ENCODE results near the gene SLC34A3. TPM values are rescaled to one million over a fixed set of nuclear protein-coding genes. Genes with fewer than 3 reads are reported as not detected.

Gene SLC34A3
- total RNA-seq = not detected in 2 replicates

DNA sequence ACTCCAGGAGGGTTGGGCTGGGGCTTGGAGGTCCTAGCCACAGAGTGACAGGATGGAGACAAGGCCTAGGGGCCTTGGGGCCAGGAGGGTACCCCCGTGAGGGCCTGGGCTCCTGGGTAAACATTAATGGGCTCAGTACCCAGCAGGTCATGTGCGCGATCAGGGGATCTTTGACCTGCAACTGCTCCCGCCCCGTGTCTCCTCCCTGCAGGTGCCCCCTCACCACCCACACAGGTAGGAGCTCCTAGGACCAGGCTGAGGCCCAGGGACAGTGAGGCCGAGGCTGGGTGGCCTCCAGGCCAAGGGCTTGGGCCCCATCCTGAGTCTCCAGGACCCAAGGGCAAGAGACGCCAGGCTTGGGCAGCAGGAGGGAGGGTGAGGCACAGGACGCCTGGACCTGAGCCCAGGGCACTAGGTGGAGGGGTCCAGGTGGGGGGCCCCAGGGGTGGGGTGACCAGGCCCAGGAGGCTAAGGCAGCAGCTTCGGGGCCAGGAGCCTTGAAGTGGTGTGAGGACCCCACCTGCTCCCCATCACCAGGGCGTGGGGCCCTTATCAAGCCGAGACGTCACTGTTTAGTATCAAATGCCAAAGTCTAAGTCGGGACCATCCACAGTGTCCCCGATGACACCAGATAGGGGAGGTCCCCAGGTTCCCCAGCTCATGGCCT, at the start of gene SLC34A3:
Gene SLC34A3, plus strand, starts transcription at position 197 of the 667 bp plus-strand sequence. CDS start 802 bp downstream, outside the sequence.

DNA sequence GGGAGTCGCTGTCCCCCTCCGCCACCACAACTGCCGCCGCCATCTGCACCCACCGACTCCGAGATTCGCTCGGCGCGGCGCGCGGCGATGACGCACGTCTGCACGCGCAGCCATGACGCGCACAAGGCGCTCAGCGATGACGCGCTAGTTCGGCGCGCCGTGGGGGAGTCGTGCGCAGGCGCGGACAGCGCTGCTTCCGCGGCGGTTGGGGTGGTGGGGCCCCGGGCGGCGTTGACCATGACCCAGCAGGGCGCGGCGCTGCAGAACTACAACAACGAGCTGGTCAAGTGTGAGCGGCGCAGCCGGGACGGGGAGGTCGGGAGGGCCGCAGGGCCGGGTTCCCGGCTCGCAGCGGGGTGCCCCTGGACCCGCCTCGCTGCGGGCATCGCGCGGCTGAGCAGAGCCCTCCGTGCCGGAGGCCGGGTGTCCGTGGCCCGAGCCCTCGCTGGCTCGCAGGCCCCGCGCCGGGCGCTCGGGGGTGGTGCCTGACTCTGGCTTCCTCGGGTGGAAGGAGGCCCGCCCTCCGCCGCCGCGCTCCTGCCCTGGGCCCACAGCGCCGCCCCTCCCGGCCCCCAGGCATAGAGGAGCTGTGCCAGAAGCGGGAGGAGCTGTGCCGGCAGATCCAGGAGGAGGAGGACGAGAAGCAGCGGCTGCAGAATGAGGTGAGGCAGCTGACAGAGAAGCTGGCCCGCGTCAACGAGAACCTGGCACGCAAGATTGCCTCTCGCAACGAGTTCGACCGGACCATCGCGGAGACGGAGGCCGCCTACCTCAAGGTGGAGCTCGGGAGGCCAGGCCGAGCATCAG, 42.0 kb upstream of the SLC34A3 start, which contains the start of the genes ANAPC2 and SSNA1:
Gene ANAPC2, minus strand, starts transcription at position 71 of the 807 bp plus-strand sequence. Its CDS starts 28 bp downstream, at position 43.
Gene SSNA1, plus strand, starts transcription at position 187 of the 807 bp plus-strand sequence. Its CDS starts 51 bp downstream, at position 238.

GRCh38 chr9:137200311-137201204, 30.1 kb upstream of the SLC34A3 start, which contains the start of gene TPRN:
Gene TPRN (minus strand): TSS chr9:137200741. CDS start chr9:137200711, 30 bp downstream.

DNA sequence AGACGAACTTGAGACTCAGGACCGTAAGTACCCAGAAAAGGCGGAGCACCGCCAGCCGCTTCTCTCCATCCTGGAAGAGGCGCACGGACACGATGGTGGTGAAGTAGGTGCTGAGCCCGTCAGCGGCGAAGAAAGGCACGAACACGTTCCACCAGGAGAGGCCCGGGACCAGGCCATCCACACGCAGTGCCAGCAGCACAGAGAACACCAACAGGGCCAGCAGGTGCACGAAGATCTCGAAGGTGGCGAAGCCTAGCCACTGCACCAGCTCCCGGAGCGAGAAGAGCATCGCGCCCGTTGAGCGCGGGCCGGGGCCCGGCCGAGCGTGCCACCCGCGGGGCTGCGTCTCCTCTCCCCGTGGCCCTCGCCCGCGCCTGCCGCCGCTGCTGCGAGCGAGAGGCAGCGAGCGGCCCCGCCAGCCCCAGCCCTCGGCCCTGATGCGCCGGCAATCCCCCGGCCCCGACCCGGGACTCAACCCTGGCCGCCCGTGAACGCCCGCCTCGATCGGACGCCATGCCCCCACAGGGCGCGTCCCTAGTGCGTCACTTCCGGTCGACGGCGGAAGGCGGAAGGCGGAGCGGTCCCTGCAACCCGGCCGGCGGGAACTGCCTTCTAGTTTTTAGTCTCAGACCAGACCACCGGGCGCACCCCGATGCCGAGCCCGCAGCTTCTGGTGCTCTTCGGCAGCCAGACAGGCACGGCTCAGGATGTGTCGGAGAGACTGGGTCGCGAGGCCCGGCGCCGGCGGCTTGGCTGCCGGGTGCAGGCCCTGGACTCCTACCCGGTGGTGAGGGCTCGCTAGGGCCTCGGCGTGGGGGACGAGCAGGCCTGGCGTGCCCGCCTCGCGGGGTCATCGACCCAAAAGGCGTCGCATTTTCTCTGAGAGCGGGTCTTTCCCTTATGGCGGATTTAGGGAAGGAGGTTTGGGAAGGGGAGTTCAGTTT, 25.3 kb upstream of the SLC34A3 start, which contains the start of the genes NDOR1 and TMEM203:
Gene NDOR1, plus strand, starts transcription at position 575 of the 944 bp plus-strand sequence. Its CDS starts 78 bp downstream, at position 653.
Gene TMEM203, minus strand, starts transcription at position 523 of the 944 bp plus-strand sequence. Its CDS starts 234 bp downstream, at position 289.

GRCh38 chr9:137222190-137223077, 8.3 kb upstream of the SLC34A3 start, which contains the start of gene RNF208:
Gene RNF208 (minus strand): TSS chr9:137222240. CDS start chr9:137221212, 1,028 bp downstream.

DNA sequence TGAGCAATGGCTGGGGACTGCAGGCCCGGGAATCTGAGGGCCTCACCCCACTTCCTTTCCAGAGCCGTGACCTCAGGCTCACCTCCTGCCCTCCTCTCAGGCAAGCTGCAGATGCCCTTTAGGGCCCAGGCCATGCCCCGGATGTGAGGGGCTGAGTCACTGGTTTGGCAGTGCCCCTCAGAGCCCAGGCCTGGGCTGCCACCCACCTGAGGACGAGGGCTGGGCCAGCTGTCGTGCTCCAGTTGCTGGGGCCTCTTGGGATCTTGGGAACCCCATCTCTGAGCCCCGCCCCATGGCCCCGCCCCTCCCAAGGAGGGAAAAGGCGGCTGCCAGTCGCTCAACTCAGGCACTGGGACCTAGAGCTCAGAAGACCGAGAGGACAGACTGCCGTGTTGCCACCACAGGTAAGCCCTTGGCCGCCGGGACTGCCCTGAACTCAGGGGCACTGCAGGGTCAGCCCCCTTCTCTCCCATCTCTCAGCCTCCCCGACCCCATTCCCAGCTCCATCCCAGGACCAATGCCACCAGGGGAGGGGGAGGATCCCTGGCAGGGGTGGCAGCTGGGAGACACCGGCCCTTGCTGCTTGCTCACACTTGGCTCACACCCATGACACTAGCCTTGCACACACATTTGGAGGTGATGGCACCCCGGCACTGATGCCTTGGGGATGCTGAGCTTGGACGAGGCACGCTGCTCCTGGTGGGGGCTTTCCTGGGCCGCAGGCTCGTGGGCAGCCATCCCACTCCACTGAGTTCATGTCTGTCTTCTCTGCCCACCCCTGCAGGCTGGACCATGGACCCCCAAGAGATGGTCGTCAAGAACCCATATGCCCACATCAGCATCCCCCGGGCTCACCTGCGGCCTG, 5.6 kb upstream of the SLC34A3 start, which contains the start of gene CYSRT1:
Gene CYSRT1, plus strand, starts transcription at position 345 of the 865 bp plus-strand sequence. Its CDS starts 448 bp downstream, at position 793.

DNA sequence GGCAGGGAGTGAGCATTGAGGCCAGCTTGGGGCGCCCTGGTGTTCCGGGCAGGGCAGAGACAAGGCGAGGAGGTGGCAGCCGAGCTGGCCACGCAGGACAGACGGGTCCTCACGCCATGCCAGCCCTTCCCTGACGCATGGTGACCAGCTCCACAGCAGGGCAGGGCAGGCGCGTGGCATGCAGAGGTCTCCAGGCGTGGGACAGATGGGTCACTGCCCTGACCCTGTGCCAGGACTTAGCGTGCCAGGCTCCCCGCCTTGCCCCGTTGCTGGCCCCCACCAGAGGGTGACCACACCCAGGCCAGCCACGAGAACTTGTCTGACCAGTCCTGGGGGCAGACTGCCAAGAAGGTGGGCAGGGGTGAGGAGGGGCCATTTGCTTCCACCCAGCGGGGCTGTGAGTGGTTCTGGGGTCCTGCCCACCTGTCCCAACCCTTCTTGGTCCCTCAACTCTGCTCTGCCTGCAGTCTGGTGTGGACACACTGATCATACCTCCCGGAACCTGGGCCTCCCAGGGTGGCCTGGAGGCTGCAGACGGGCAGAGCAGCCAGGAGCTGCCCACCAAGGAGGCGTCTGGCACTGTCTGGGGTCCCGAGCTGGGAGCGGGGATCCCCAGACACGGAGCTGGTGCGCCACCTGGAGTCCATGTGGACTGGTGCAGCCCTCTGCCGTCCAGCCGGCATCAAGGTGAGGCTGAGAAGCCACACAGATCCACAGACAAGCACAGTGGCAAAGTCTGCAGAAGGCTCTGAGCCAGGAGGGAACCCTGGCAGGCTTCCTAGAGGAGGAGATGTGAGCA, 3.4 kb upstream of the SLC34A3 start, which contains the start of gene RNF224:
Gene RNF224, plus strand, starts transcription at position 449 of the 799 bp plus-strand sequence. CDS start 834 bp downstream, outside the sequence.

GRCh38 chr9:137240841-137241489, 10.3 kb downstream of the SLC34A3 start, which contains the start of gene TUBB4B:
Gene TUBB4B (plus strand): TSS chr9:137241287. CDS start chr9:137241361, 74 bp downstream.

GRCh38 chr9:137251194-137251461, 20.4 kb downstream of the SLC34A3 start, which contains the start of gene STPG3:
Gene STPG3 (plus strand): TSS chr9:137251286. CDS start chr9:137251287, 1 bp downstream.

GRCh38 chr9:137254624-137255447, 24.1 kb downstream of the SLC34A3 start, which contains the start of gene NELFB:
Gene NELFB (plus strand): TSS chr9:137255327.

DNA sequence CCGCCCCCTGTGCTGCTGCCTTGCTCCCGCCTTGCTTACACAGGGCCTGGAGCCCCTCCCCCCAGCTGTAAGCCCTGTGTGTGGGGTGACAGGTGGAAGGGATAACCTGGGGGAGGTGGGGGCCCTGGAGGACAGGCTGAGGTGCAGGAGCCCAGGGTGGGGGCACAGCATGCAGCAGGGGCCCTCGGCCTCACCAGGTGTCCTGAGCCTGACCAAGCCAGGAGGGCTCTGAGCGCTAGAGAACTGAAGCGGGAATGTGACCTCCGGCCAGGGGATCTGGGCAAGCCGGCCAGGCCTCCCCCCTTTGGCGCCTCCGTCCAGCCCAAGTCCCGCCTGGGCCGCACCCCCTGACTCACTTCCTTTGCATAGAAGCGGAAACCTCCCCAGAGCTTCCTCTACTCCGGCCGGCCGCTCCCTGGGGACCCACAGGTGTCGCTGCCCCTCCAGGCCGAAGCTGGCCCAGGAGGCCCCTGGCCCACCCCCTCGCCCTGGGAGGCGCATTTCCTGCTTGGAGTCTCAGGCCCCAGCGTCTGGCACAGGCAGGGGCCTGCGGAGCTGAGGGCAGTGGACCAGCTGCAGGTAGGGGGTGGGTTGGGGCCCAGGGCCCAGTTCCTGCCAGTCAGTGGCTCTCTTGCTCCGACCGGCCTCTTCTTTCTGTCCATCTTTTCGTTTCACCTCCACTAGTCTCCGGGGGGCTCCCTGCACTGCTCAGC, 46.8 kb downstream of the SLC34A3 start, which contains the start of gene TOR4A:
Gene TOR4A, plus strand, starts transcription at position 398 of the 713 bp plus-strand sequence. CDS start 964 bp downstream, outside the sequence.

Data from myometrial cell (primary cell).